Cardiac fibroblast (primary cell): Measurements from ENCODE around the gene RSRC1.

Experiments
- DNase-seq, 2 donors: peaks; one replicate each; pipeline versions ENCODE4 v3.0.0 to v3.0.0-alpha.2; 2010; ENCODE audit warnings: low read depth in 2 of 2
- H3K4me3 ChIP-seq, 2 donors: replicated peaks in 1 of 2; 1 replicate in 1 of 2; 2 replicates in 1 of 2; pipeline ENCODE4 v1.5.1; 2011; ENCODE audit warnings: low read depth in 2 of 2, low read length in 2 of 2, mild to moderate bottlenecking in 2 of 2, moderate library complexity in 1 of 2
- TF ChIP-seq, protein P1 (sequence below): IDR thresholded peaks from one replicate; pipeline ENCODE4 v1.5.1; 2011; ENCODE audit warnings: low read depth, mild to moderate bottlenecking, low read length, inconsistent platforms

RSRC1 gene

DNA sequence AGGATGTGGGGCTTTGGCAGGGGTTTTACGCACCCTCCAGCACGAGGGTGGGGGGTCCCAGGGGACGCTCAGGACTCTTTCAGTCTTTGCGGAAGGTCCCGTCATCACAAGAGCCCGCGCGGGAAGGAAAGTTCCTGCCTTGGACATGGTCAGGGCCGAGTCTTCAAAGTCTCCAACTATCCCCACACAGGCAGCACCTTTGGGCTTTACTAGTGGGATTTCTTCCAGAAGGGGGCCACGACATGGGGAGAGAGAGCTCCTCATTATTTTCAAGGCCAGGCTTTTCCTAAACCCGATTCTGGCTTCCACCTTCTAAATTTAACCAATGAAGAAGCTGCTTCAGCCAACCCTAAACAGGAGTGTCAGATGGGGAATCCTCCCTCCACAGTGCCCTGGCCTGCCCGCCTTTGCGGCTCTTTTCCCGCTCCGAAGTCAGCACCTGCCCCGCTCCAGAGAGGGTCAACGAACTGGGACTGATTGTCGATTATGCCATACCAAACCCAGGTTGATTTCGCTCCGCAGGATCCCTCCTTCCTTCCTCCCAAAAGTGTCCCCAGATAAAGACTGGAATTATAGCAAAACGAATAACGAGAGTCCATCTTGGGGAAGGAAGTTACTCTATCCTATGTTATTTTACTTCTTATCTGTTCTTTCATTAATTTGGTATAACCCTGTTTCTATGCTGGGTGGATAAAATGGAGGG, 14.6 kb upstream of the RSRC1 start:
- TF ChIP-seq, protein P1, sequence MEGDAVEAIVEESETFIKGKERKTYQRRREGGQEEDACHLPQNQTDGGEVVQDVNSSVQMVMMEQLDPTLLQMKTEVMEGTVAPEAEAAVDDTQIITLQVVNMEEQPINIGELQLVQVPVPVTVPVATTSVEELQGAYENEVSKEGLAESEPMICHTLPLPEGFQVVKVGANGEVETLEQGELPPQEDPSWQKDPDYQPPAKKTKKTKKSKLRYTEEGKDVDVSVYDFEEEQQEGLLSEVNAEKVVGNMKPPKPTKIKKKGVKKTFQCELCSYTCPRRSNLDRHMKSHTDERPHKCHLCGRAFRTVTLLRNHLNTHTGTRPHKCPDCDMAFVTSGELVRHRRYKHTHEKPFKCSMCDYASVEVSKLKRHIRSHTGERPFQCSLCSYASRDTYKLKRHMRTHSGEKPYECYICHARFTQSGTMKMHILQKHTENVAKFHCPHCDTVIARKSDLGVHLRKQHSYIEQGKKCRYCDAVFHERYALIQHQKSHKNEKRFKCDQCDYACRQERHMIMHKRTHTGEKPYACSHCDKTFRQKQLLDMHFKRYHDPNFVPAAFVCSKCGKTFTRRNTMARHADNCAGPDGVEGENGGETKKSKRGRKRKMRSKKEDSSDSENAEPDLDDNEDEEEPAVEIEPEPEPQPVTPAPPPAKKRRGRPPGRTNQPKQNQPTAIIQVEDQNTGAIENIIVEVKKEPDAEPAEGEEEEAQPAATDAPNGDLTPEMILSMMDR, result no peak
- H3K4me3 ChIP-seq, result no peak overlapping the region
- DNase-seq, result no peak

DNA sequence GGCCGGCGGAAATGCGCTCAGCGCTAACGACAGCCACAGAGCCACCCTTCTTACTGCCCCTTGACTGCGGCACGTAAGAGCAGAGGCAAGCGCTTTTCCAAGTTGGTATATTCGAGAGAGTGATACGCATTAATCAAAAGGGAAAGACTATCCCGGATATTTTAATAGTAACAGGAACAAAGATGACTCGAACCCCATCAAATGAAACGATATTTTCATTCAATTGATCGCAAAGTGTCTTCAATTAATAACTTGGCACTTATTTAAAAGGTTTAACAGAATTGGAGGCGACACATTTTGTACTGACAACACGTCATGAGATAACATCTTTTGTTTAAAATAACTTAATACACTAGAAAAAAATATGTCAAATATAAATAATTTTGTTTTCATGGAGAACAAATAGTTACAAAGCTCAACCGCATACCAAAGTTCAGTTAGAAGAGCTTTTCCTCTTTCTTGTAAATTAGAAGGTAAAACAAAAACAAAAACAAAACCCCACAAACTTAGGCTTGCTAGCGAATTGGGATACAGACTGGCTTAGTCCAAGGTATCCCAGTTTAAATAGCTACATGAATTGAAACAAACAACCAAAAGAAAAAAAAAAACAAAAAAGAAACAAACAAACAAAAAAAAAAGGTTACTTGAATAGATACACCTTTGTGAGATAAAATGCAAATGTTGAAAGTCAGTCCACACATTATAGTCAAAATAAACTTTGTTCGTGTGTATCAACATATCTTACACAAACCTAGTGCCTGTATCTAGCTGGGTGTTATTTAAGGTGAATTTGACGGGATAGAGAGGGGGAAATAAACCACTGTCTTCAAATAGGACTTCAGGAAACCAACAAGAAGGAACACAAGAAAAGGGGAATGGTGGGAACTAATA, 13.8 kb upstream of the RSRC1 start:
- H3K4me3 ChIP-seq, result no peak overlapping the region
- TF ChIP-seq, protein P1, result no peak
- no peak for DNase-seq

DNA sequence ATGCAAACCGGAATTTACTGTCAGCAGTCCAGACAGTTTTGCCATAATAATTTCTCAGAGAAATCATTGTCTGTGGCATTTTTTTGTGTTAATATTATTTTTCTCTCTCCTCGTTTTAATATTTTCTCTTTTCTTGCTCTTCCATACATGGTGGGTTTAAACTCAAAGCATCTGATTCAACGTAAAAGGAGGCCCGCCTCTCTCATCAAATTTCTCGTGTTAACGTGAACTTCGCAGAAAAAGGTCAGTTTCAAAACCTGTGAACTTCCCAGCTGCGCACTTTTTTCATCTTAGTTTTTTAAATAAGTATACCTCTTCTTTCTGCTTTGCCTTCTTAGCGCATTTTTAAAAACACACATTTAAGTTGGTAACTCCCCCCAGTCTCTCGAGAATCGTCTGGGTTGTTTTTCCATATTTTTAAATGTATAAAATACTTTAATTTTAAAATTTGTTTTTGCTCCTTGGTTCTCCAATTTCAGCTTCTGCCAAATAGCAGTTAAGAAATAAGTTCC, 12.8 kb upstream of the RSRC1 start:
- TF ChIP-seq, protein P1, result no peak
- DNase-seq, result no peak
- H3K4me3 ChIP-seq, result no peak overlapping the region

DNA sequence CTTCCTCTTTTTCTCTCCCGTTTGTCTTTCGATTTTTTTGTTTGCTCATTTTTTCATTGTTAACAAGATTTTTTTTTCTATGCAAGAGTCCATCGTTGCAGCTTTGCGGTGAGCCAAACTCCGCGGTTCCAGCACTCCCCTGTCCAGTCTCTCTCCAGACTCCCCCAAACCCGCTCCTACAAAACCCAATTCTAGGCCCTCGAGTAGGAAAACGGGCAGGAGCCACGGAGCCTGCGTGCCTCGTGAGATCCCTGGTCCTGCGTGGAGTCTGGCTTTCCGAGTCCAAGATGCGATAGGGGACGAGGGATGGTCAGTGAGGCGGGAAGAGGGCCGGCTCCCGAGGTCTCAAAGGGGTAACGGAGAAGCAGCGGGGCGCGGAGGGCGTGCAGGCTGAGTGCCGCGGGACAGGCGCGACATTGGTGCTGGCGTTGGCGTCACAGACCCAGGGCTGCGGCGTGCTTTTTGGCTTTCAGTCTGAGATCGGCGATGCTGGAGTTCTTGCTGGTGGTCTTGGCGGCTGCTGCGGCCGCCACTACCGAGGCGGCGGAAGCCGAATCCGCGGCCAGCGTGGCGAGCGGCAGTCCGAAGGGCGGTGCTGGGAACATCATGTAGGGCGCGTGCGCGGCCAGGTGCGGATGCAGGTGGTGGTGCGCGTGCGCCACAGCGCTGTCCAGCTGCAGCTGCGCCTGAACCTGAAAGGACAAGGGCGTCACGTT, 12.1 kb upstream of the RSRC1 start:
- peak overlapping the region; percentile 44 to 56 for H3K4me3 ChIP-seq
- TF ChIP-seq, protein P1, result no peak
- DNase-seq, result peak; percentile 51 to 61

DNA sequence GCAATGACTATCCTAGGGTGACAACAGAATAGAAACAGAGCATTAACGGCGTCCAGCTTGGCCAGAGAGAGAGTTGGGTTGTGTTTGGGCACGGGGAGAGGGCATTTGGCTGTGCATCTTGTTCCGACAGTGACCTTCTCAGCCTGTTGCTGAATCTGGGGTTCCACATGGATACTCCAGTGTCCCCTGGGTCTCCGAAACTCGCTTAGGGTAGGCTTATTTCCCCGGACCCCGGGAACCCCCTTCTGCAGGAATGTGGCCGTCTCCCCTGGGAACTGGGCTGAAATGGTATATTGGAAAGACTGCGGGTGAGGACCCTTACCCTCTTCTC, 11.6 kb upstream of the RSRC1 start:
- H3K4me3 ChIP-seq, result peak overlapping the region; percentile 44 to 56
- no peak for DNase-seq
- TF ChIP-seq, protein P1, result no peak

DNA sequence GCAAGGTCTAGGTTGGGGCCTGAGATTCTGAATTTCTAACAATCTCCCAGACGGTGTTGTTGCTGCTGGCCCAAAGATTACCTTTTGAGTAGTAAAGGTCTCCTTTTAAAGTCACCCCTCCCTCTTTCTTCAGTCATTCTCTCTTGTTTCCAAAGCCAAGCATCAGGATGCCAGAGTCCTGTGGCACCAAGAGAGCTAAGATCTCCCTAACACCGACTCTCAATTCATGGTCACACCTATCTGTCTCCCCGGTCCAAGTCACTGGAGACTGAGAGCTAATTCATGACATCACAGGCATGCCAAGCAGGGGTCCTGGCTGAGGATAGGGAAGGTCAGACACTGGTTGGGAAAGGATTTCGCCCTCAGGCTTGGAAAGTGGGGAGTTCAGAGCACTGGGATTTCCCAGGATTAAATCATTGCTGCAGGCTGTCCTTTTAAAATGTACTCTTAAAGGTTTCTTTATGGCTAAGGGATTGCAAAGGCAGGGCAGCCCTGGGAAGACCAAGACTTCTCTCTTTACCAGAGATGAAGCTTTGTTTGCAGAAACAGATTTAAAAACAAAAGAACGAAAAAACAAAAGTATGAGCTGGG, 11.0 kb upstream of the RSRC1 start:
- no peak for DNase-seq
- H3K4me3 ChIP-seq, result no peak overlapping the region
- TF ChIP-seq, protein P1, result no peak
